ENCODE data around the gene PACSIN3. TPM values are rescaled to one million over a fixed set of nuclear protein-coding genes. Genes with fewer than 3 reads are reported as not detected.

Gene PACSIN3
- total and polyA plus RNA-seq, 2 of the 8 experiments (the other 6 are each of a cell fraction or from before 2014, with no cell fraction given), result 23.8 to 47.2 TPM

GRCh38 chr11:47183969-47184368 is 2.3 kb downstream of the PACSIN3 start:
- H4K8ac ChIP-seq (ENCODE audit: extremely low read depth, insufficient read depth, low read length), result peak overlapping the region; percentile 19; the same call in 1 of the 2 replicates
- H3K4me3 ChIP-seq (ENCODE audit: extremely low read depth in 1 of 4, insufficient read depth in 2 of 4, low read depth in 3 of 4, low read length in 4 of 4), result peak overlapping the region in 1 of 4 experiments; percentile 0; a peak in 2 of 8 replicates
- H3K9me3 ChIP-seq (ENCODE audit: insufficient read depth in 2 of 2, low read depth in 1 of 2, low read length in 1 of 2), result no peaks in the 10 kb centered on the region
- no peak overlapping the region for H4K5ac ChIP-seq (ENCODE audit: insufficient read length, low read depth, low read length)
- H3K4me2 ChIP-seq (ENCODE audit: insufficient read depth in 1 of 2, low read depth in 2 of 2, low read length in 2 of 2), result peak overlapping the region in 1 of 2 experiments; percentile 66; a peak in 1 of 4 replicates
- no peak overlapping the region for H3K14ac ChIP-seq (ENCODE audit: insufficient read length)
- ChIA-PET CTCF (ENCODE audit: partially characterized antibody) (interaction anchor here (1.1 to 16.6 kb wide), 10 partner anchors 10 to 267 kb away, joined by 3 to 247 read pairs (median 6); partner anchors contain the start of genes ACP2 and DDB2), POLR2A (ENCODE audit: partially characterized antibody) (interaction anchor here (1.2 to 3.9 kb wide), 8 partner anchors 10 to 339 kb away, joined by 4 to 30 read pairs (median 11); partner anchors contain the start of genes ACP2 and DDB2)
- H2BK20ac ChIP-seq (ENCODE audit: low read length), result no peak overlapping the region
- H3K79me2 ChIP-seq (ENCODE audit: control insufficient read depth in 1 of 2, insufficient read depth in 2 of 2, low read length in 2 of 2), result peaks cover 0 to 16% of the 10 kb centered on the region in 2 experiments; a peak in 3 of 4 replicates
- no peak overlapping the region for H2BK120ac ChIP-seq (replicated peaks; ENCODE audit: low read depth, low read length)
- no peak for DNase-seq (ENCODE audit: low read depth in 1 of 2, low spot score in 2 of 2)
- no peak overlapping the region for H4K91ac ChIP-seq (replicated peaks; ENCODE audit: insufficient read length, low read length)
- H2AFZ ChIP-seq (ENCODE audit: low read length), result no peak overlapping the region
- no peak overlapping the region; a peak in 1 of 7 replicates for H3K9ac ChIP-seq (replicated peaks in 1 of 4; ENCODE audit: extremely low read depth in 1 of 4, low read depth in 3 of 4, low read length in 3 of 4)
- H3K36me3 ChIP-seq (ENCODE audit: control insufficient read depth in 2 of 4, insufficient read depth in 4 of 4, low read length in 3 of 4), result peaks cover 3 to 12% (median 7%) of the 10 kb centered on the region in 4 experiments; a peak in 4 of 8 replicates
- H3K27ac ChIP-seq (ENCODE audit: low read depth, low read length), result no peak overlapping the region
- peaks cover 12% of the 10 kb centered on the region; the same call in 1 of the 2 replicates for H3K23me2 ChIP-seq (ENCODE audit: low read depth, low read length)
- peaks cover 0 to 7% of the 10 kb centered on the region in 2 experiments for H4K20me1 ChIP-seq (replicated peaks in 1 of 2; ENCODE audit: control insufficient read depth in 1 of 2, insufficient read depth in 2 of 2, low read length in 2 of 2)
- peak overlapping the region; percentile 78; the same call in 1 of the 2 replicates for H2BK5ac ChIP-seq (ENCODE audit: low read depth, low read length)
- FAIRE-seq, result no peak
- H3K56ac ChIP-seq (replicated peaks; ENCODE audit: insufficient read length, low read depth, low read length), result no peak overlapping the region
- H3K4me1 ChIP-seq (replicated peaks in 1 of 4; ENCODE audit: control insufficient read depth in 3 of 4, insufficient read depth in 4 of 4, low read length in 3 of 4), result peaks cover 0 to 8% (median 6%) of the 10 kb centered on the region in 4 experiments; a peak in 5 of 7 replicates
- H3K23ac ChIP-seq (ENCODE audit: insufficient read length), result no peak overlapping the region
- 96% methylated on average over 7 of the region's 7 CpGs; no CpG with 5 or more reads in 1 of the 2 experiments for WGBS, 2 experiments (ENCODE audit: extremely low coverage in 1 of 2, insufficient coverage in 1 of 2, insufficient read length in 1 of 2, insufficient replicate concordance in 2 of 2, low coverage in 1 of 2, low lambda C conversion rate in 2 of 2, missing lambda C conversion rate in 1 of 2)
- H3K79me1 ChIP-seq (ENCODE audit: low read depth, low read length), result peaks cover 3% of the 10 kb centered on the region; the same call in 1 of the 2 replicates
- no peak overlapping the region for H2BK12ac ChIP-seq (ENCODE audit: low read depth, low read length)
- no peak overlapping the region for H3K4ac ChIP-seq (replicated peaks; ENCODE audit: insufficient read length, low read depth, low read length)
- H3K27me3 ChIP-seq (replicated peaks in 1 of 4; ENCODE audit: control insufficient read depth in 3 of 4, extremely low read depth in 1 of 4, insufficient read depth in 3 of 4, low read length in 3 of 4), result peaks cover 0 to 6% (median 0%) of the 10 kb centered on the region in 4 experiments; a peak in 3 of 7 replicates
- peak overlapping the region; percentile 79; the same call in 1 of the 2 replicates for H2AK5ac ChIP-seq (ENCODE audit: low read depth, low read length)
- H3K18ac ChIP-seq (ENCODE audit: extremely low read depth, low read length), result no peak overlapping the region
- H2BK15ac ChIP-seq (ENCODE audit: low read length), result peak overlapping the region; percentile 29; the same call in 1 of the 2 replicates
- TF ChIP-seq CTBP2 (IDR thresholded peaks at IDR 0.05; ENCODE audit: borderline replicate concordance, insufficient read depth, insufficient read length, low read length), result no peak
- TF ChIP-seq, protein P1, sequence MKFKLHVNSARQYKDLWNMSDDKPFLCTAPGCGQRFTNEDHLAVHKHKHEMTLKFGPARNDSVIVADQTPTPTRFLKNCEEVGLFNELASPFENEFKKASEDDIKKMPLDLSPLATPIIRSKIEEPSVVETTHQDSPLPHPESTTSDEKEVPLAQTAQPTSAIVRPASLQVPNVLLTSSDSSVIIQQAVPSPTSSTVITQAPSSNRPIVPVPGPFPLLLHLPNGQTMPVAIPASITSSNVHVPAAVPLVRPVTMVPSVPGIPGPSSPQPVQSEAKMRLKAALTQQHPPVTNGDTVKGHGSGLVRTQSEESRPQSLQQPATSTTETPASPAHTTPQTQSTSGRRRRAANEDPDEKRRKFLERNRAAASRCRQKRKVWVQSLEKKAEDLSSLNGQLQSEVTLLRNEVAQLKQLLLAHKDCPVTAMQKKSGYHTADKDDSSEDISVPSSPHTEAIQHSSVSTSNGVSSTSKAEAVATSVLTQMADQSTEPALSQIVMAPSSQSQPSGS (IDR thresholded peaks at IDR 0.05; ENCODE audit: low read length), result no peak
- no peak for TF ChIP-seq USF2 (IDR thresholded peaks at IDR 0.05; ENCODE audit: low read length)
- TF ChIP-seq ATF3 (IDR thresholded peaks at IDR 0.05; ENCODE audit: insufficient read depth, low read depth, low read length), result no peak
- TF ChIP-seq SP1 (IDR thresholded peaks at IDR 0.05; ENCODE audit: low read depth, low read length), result no peak
- no peak for TF ChIP-seq SUZ12 (IDR thresholded peaks at IDR 0.05; ENCODE audit: low read length)
- TF ChIP-seq TBP (IDR thresholded peaks at IDR 0.05; ENCODE audit: low read depth, low read length), result no peak
- TF ChIP-seq BACH1 (IDR thresholded peaks at IDR 0.05; ENCODE audit: low read length), result no peak
- TF ChIP-seq POU5F1 (IDR thresholded peaks at IDR 0.05; ENCODE audit: low read depth, low read length), result no peak
